Right renal pelvis (tissue), 4 donors: Measurements from ENCODE around the gene CCDC195. TPM values are rescaled to one million over a fixed set of nuclear protein-coding genes. Genes with fewer than 3 reads are reported as not detected.

Source experiments
- DNase-seq, 4 donors: peaks; one replicate each; pipeline ENCODE4 v3.0.0-alpha.2; 2013; ENCODE audit warnings: low read depth in 4 of 4, low spot score in 3 of 4, missing footprints in 1 of 4
- polyA plus RNA-seq, 4 donors: library from polyadenylated mRNA; unstranded; fragments of 120-200 nt; gene quantifications; one replicate each; pipeline ENCODE4 v1.2.1, GENCODE V29; 2013; ENCODE audit not compliant: insufficient read length in 4 of 4

Gene CCDC195, protein sequence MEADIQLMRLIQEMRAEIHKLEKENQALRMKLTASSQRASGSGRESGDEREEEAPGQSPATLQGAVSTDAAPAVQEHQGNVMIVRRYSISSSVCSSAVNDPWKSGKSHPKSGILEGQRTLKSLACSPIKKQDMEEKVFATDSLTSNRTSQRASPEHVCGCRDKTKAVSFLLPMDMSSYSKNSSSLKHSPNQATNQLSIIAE
- under 1 TPM in 1 of 4 donors, not detected in 3; 0.09 TPM for polyA plus RNA-seq

DNA sequence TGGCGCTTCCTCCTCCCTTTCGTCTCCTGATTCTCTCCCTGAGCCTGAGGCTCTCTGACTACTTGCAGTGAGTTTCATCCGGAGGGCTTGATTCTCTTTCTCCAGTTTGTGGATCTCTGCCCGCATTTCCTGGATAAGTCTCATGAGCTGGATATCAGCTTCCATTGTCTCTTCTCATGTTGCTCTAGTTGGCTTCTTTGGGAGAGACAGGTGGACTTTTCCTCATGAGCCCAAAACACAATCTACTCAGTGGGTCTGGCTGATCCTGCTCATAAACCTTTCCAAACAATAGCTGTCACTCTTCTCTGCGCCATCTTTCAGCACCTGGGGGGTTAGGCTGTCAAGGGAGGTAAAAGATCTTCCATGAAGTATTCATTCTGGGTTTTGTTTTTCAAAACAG lies at the start of gene CCDC195:
TSS of gene CCDC195 (minus strand) at position 165 of the 400 bp plus-strand sequence. CDS start at position 165, 0 bp downstream.
- DNase-seq: no peak

DNA sequence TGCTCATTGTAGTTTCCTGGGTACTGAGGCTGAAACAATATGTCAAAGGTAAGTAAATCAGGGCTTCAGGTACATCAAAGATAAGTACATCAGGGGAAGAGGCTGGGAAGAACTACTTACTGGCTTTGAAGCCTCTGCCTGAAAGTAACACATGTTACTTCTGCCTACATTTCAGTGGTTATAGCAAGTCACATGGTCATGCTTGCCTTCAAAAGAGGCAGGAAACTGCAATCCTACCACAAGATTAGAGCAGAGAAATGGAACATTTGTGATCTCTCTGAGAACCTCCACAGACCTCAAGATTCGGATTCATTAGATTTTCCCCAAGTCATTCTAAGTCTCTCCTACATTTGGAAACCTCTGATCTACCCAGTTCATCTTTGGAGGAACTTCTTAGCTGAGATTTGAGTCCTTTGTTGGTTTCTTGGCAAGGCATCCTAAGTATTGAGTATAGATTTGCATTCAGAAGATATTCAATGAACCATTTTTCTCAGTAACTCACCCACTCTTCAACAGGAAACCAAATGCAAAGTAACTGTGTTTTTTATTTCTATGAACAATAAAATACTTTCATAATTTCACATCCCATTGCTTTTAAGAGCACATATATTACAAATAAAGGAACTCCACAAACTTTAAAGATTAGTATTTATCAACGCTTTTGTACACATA lies 48.5 kb upstream of the CCDC195 start:
- no peak for DNase-seq

DNA sequence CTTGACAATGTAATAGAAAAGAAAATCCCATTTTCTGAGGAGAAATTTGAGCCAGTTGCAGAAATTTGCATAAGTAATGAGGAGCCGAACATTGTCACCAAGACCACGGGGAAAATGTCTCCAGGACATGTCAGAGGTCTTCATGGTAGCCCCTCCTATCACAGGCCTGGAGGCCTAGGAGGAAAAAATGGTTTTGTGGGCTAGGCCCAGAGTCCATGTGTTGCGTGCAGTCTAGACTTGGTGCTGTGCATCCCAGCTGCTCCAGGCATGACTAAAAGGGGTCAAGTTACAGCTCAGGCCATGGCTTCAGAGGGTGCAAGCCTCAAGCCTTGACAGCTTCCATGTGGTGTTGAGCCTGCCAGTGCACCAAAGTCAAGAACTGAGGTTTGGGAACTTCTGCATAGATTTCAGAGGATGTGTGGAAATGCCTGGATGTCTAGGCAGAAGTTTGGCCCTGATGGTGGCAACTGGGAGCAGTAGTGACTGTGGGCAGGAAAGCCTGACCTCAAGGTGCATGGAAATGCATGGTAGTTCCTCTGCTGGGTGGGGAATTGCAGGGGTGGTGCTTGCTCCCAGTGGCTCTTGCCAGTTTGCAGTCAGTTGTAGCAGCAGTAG lies 41.9 kb upstream of the CCDC195 start:
- no peak for DNase-seq

DNA sequence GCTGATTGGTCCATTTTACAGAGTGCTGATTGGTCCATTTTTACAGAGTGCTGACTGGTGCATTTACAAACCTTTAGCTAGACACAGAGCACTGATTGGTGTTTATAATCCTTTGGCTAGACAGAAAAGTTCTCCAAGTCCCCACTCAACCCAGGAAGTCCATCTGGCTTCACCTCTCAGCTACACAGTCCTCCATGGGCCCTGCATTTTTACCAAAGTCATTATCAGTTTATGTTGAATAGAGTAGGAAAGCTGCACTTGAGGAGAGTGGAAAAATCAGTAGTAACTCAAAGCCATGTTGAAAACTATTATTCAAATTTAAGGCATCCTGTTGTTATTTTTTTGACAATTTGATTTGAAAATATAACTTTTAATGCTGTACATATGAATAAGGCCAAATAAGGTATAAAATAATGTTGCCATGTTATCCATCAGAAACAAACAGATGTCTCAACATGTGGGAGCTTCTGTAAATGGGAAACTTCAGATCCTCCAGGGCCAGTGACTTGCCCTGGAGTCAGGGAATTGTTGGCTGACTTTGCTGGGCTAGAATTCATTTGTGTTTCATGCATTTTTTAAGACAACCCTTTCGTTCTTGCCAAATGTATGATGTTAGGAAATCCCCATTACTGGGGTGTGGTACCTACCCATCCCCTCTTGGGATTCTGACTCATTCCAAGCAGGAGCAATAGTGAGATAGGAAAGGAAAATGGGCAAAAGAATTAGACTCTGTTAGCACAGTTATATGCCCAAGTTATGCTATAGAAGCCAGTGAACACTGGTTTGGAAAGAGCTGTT lies 37.8 kb upstream of the CCDC195 start:
- no peak for DNase-seq

DNA sequence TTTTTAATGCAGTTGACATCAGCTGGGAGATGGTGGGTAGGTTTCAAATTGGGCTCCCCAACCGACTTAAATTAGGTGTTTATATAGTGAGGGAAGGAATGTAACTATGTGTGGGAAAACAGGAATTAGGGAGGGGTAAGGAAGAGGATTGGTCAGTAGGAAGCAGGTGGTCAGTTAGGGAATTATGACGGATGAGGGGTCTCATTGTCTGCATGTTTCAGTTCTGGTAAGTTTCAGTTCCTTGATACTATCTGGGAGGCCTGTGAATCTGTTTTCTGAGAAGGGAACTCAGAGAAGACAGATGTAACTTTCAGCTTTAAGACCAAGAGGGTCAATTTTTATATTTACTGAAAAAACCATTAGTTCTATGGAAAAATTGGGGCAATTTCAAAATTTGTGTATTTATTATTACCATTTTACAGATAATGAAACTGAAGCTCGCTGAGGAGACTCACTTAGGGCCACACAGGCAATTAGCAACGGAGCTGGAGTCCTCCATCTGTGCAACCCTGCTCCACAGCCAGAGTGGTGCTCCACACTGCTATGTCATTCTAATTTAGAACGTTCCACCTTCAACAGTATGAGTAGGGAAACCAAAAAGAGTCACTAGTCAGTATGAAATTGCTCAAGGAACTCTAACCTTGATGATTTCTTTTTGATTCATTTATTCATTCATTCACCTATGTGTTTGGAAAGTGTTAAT lies 36.0 kb upstream of the CCDC195 start:
- no peak for DNase-seq

DNA sequence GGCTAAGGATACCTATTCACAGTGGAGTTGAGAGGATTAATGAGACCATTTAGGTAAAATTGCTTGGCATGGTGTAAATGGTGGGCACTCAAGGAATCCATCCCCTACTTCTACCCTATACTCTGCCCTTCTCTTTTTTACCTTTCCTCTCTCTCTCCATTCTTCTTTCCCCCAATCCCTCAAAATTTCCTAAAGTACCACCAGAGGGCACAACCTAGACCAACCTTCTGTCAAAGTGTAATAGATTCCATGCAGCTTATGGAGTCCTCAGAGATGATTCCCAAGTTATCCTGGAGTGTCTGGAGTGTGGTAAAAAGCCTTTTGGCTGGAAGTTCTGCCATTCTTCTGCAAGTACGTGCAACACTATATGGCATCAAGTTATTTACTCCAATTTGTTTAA lies 33.0 kb upstream of the CCDC195 start:
- DNase-seq: no peak

DNA sequence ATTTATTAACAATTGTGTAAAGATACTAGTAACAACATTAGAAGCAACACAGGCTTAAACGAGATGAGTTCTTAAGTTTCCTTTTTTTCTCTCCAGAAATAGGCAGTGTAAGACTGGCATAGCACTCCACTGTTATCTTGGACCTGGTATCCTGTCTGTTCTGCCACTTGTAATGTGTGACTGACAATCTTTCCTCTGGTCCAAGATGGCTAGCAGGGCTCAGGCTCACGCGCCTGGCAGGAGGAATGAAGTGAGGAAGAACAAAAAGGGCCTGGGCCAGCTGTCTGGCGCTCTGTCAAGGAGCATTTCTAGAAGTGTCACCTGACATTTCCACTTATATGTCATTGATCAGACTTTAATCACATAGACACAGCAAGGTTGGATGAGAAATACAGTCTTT lies 31.6 kb upstream of the CCDC195 start:
- no peak for DNase-seq

DNA sequence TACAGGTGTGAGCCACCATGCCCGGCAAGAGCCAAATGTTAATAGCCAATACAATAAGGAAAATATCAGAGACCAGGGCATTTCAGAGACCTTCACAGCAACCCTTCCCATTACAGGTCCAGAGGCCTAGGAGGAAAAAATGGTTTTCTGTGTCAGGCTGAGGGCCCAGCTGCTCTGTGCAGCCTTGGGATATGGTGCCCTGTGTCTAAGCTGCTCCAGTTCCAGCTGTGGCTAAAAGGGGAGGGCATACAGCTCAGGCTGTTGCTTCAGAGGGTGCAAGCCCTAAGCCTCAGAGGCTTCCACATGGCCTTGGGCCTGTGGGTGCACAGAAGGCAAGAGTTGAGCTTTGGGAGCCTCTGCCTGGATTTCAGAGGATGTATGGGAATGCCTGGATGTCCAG lies 20.1 kb upstream of the CCDC195 start:
- DNase-seq: no peak

DNA sequence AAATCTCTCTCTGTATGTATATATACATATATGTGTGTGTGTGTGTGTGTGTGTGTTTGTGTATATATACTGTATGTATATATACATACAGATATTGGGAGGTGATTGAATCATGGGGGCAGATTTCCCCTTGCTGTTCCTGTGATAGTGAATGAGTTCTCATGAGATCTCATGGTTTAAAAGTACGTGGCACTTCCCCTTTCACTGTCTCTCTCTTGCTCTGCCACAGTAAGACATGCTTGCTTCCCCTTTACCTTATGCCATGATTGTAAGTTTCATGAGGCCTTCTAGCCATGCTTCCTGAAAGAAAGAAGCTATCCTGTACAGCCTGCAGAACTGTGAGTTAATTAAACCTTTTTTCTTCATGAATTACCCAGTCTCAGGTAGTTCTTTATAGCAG lies 18.8 kb upstream of the CCDC195 start:
- no peak for DNase-seq

DNA sequence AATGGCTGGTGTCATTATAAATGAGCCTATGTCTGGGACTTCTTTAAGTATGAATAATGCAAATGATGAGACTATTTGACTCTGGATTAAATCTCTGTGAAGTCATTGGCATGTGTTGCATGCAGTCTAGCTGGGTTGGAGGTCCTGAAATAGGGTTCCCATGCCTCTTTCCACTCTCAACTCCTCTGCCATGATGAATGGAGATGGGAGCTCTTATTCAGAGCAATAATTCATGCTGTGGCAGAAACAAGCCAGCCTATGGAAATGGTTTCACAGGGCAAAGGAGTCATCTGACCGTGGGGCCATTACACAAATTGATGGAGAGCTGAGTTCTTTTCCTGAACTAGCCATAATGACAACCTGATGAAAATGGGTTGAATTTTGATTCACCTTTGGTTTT lies 15.5 kb upstream of the CCDC195 start:
- DNase-seq: no peak

DNA sequence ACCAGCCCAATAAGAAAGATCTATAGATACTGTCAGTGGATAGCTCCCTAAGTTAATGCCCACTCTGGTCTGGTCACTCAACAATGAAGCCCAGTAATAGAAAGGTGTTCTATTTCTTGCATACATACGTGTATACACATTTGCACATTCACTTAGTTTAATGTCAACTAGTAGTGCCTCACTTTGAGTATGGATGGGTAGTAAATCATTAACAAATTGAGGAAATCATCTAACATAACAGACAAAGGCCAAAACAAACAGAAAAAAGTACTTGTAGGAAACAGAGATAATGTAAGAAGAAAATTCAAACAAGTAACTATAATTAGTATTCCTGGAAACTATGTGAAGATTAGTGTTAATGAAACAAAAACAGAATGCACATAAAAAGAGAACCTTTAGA lies 13.3 kb upstream of the CCDC195 start:
- no peak for DNase-seq

DNA sequence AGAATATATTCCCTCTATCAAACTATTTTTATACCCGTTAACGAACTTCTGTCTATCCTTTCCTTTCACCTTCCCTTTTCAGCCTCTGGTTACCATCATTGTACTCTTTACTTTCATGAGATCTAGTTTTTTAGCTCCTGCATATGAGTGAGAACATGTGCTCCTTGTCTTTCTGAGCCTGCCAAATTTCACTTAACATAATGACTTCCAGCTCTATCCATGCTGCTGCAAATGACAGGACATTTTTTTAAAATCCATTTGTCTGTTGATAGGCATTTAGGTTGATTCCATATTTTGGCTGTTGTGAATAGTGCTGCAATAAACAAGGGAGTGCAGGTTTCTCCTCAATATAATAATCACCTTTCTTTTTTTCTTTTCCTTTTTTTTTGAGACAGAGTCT lies 8.2 kb upstream of the CCDC195 start:
- DNase-seq: no peak

DNA sequence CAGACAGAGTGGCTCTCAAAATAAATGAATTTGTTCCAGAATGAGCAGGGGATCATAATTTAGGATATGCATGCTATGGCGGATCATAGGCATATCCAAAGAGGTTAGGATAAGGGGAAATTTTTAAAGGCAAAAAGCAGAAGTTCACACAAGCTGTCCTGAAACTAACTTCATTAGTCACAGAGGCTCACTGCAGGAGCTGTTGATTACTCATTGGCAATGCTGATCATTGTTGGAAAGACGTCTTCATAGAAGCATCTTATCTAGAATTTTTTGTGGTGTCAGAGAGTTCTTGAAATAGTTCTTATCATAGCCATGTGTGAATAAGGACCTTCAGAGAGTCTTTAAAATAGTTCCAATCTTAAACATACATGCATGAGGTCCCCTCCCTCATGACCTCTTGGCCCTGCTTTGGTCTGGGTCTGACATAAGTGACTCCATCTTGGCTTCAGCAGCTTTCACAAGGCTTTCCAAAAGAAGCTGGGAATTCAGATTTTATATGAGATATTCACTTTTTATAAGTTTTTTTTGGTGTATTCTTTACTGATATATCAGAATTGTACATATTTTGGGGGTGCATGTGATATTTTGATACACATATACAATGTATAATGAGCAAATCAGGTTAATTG lies 7.5 kb upstream of the CCDC195 start:
- DNase-seq: no peak

DNA sequence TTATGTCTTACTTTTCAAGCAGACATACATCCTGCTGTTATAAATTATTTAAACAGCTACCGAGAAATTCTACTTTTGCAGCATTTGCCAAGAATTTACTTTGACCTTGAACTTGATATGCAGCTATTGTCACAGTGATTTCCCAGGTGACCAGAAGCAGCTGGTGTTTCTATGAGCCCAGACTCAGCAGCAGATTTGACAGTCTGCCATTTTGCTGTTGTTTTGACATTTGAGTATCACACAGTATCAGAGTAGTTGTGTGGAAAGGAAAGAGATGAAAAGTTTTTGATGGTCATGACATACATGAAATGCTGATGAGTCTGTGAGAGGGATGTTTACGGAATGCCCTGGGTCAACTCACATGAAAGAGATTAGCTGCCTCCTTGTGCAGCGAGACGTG lies 6.6 kb upstream of the CCDC195 start:
- no peak for DNase-seq

DNA sequence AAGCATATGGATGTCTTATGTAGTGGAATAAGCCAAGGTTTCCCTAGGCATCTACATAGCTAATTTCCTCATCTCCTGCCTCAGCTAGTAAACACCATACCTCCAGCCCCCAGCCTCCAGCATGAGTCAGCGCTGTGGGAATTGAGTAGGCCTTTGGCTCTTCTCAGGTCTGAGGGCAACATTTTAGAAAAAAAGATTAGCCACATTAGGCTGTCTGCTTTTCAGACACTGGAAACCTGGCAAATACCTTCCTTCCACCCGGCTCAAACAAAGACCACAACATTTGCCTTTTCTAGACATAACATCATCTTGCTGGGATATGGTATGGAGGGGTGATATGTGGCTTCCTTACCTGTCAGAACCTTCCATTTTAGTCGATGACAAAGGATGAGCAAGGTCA lies 6.1 kb upstream of the CCDC195 start:
- DNase-seq: no peak

DNA sequence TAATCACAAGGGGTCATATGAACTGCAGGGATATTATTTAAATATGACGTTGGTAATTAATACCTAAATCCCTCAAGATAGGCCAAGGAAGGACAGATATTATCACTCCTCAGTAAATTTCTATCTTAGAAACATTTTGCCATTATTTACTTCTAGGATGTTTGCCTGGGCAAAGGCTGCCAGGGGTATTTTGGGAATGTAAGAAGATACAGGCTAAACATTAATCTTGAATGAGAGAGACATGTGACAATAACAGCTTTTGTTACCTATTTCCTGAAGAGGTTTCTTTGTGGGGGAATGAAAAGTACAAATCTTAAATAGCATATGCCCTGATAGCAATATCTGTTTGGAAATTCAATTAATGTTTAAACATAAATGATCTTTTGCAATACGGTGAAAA lies 756 bp upstream of the CCDC195 start:
- DNase-seq: no peak

DNA sequence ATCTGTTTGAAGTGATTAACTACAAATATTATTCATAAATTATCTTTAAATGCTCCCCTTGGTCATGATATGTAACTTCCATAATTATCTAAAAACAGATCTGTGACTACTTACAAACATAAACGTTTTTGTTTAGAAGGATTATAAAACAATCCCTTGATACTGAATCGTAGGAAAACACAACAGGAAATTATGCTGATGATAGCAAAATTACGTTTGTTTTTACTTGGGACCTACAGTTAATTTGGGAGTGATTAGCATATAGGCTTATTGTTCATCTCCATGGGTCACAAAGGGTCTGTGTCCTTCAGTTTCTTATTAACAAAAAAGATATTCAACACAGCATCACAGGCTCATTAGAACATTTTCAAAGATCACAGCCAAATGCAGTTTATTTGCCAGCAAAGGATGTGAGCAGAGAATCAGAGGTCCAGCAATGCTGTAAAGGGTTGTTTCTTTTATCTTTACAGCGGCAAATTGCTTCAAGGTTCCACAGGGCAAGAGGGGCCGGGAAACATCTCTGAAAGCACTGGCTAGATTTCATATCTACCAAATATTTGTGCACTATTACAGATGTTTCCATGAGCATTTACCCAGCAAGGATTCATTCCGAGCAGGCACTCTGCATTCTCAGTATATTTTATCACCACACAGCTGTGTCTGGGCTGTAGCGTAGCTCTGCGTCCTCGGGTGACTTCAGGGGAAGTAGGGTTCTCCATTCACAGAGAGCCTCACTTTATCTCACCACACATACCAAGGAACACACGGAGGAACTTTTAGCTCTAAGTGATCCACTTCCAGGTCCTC lies 4.1 kb downstream of the CCDC195 start:
- no peak for DNase-seq

DNA sequence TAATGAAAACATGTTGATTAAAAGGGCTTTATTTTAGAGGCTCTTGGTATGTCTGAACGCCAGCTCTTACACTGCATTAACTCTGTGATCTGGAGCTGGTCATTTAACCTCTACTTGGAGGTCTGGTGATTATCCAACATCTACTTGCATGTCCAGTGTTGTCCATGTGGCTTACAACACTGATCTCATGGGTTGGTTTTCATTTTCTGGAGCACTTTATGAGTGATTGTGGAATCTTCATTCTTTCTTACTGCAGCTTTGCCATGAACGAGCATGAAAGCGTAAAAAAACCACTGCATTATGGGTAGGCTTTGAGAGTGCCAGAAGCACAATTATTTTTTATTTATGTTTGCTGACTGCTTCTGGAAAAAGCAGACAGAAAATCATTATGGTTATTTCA lies 4.8 kb downstream of the CCDC195 start:
- DNase-seq: no peak

DNA sequence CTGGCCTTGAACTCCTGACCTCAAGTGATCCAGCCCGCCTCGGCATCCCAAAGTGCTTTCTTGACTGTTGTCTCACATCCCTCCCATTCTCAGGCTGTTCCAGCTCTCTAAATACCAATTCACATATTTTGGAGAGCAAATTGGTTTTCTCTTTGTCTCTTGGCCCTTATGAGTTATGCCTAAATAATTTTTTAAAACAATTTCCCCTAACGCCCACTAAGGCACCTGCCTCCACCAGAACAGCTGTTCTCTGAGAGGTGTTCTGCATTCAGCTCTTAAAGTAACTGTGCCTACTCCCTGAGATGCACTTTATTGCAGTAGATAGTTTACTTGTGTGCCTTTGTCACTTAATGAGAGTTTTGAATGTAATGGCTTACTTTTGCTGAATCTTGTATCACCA lies 6.9 kb downstream of the CCDC195 start:
- DNase-seq: no peak
